GM18907 (cell line): ENCODE results near the gene FBXO24.

Experiments
- ATAC-seq: cut with Tn5 transposase; IDR thresholded peaks from one replicate; pipeline ENCODE4 v1.9.1; 2021; ENCODE audit warnings: mild to moderate bottlenecking, moderate library complexity; ENCODE audit not compliant: unreplicated experiment

The FBXO24 gene

GRCh38 chr7:100614308-100614861 is 28.3 kb downstream of the FBXO24 start:
- ATAC-seq: no peak

GRCh38 chr7:100620239-100620638 is 34.1 kb downstream of the FBXO24 start:
- no peak for ATAC-seq

DNA sequence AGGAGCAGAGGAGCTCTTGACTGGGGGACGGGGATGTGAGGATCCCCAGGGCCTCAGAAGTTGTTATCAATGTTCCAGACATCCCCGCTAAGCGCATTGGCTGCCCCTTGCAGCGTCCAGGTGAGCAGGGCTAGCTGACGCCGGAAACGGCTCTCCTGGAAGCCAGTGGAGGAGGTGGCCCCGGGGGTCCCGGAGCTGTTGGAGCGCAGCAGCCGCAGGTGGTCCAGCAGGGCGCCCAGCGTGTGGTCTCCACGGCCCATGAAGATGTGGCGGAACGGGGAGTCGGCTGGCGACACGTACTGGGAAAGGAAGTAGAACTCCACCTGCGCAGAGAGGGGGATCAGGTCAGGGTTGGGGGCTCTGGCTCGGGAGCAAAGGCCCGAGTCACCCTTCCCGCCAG is 34.7 kb downstream of the FBXO24 start:
- ATAC-seq: no peak

DNA sequence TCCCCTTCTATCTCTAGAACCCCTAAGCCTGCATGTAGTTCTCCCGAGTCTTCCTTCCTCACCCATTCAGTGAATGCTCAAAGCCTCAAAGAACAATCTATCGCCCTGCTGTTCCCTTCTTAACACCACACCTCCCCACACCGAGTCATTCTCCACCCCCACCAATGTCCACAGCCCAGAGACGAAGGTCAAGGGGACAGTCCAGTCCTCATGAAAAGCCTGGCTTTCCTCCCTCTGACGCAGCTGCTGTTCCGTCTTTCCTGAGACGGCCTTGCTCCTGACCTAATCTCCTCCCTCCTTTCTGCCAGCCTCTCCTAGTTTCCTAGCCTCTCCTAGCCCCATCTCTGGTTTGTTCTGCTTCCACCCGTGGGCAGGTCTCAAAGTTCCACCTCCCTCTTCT is 35.4 kb downstream of the FBXO24 start:
- ATAC-seq: no peak

GRCh38 chr7:100623951-100624824 is 38.1 kb downstream of the FBXO24 start:
- no peak for ATAC-seq

DNA sequence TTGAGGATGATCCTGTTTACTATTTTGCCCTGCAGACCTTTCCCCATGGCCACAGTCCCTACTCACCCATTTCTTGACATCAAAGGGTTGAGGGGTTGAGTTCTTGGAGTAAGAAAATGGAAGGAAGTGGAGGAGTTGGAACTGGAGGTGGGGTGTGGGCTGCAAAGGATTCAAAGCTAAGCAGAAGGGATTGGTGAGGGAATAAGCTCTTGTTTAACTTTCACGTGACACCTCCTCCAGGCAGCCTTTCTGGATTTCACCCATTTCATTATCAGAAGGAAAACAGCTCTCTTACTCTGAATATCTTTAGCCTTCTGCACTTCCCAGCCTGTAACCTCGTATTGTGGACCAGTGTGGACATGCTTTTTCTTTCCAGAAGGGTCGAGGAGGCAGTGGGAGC is 39.9 kb downstream of the FBXO24 start:
- ATAC-seq: no peak

- ATAC-seq: peak; percentile 87
These were observed 40.6 kb downstream of the FBXO24 start for GRCh38 chr7:100626530-100627237.

- no peak for ATAC-seq
These were observed 41.1 kb downstream of the FBXO24 start for GRCh38 chr7:100627238-100627549.

DNA sequence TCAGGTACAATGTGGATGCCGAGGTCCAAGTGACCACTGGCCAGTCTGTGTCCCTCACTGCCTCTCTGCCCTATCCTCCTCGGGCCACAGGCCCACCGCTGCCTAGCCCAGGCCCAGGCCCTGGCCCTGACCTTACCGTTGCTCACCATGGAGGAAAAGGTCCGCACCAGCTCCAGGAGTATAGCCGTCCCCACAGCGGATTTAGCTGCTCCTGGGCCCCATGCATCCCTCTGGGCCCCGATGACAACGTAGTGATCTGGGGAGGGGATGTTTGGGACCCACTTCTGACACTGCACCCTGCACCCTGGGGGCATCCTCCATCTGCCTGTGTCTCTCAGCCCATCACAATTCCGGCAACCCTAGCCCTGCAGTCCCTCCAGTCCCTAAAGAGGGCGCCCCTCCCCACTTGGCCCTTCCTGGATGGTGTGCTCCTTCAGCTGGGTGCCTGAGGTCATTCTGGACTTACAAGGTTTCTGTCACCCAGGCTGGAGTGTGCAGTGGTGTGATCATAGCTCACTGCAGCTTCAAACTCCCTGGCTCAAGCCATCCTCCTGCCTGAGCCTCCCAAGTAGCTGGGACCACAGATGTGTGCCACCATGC is 43.1 kb downstream of the FBXO24 start:
- ATAC-seq: no peak

DNA sequence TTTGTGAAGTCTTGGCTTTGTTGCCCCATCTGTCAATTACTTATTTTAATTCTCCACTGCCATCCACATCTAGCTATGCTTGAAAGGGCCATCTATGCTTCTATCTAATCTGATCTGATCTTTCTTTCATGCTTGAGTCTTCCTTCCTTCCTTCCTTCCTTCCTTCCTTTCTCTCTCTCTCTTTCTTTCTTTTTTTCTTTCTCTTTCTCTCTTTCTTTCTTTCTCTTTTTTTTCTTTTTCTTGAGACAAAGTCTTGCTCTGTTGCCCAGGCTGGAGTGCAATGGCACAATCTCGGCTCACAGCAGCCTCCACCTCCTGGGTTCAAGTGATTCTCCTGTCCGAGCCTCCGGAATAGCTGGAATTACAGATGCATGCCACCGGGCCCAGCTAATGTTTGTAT is 43.9 kb downstream of the FBXO24 start:
- no peak for ATAC-seq

GRCh38 chr7:100632951-100633717 is 47.0 kb downstream of the FBXO24 start:
- no peak for ATAC-seq

DNA sequence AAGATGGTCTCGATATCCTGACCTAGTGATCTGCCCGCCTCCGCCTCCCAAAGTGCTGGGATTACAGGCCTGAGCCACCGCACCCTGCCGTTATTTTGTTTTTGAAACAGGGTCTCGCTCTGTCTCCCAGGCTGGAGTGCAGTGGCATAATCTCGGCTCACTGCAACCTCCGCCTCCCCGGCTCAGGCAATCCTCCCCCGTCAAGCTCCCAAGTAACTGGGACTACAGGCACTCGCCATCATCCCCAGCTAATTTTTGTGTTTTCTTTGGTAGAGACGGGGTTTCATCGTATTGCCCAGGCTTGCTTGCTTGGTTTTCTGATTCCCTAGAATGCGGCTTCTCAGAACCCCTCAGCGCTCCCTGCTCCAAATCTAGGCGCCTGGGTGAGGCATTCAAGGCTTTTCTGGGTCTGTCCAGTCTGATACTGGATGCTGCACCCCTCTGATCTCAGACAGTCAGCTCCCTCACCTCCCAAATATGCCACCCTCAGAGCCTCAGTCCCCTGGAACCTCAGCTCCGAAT is 53.9 kb downstream of the FBXO24 start:
- no peak for ATAC-seq

DNA sequence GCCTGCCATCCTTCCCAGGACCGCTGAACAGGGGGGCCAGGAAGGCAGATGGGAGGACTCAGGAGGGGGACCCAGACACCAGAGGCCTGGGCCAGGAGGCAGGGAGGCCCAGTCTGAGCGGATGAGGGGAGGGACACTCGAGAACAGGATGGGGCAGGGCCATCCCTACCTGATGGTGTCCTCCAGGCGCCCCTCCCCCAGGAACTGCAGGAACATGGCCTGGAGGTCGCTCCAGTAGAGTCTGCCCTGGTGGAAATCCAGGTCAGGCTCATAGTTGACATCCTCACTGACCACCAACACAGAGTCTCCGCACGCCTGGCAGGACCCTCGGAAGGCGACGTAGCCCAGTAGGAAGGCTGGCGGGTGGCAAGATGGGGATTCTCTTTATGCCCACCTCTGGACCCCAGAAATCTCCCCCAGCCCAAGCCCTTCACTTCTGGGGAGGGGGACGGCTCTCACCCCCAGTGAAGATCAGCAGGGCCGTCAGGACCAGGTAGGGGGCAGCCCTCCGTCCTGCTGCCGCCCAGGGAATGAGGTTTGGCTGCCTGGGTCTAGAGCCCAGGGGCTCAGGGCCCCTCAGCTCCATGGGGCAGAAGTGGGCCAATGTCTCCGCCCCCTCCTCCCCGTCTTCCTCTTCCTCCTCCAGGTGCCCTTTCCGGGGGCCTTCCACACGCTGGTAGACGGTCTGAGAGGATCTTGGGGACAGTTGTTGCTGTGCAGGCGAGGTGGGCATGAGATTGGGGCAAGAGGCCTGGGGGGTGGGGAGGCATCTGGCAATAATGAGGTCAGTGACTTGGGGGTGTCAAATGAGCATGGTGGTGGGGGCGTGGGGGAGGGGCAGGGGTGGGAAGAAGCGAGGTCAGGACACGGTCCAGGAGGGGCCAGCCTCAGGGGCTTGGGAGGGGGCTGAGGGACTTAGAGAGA is 54.7 kb downstream of the FBXO24 start:
- no peak for ATAC-seq

- no peak for ATAC-seq
These were observed 55.3 kb downstream of the FBXO24 start, which contains the start of gene TFR2 for GRCh38 chr7:100641463-100641859. TFR2 (minus strand) TSS chr7:100641552; CDS start chr7:100641509, 43 bp downstream.

DNA sequence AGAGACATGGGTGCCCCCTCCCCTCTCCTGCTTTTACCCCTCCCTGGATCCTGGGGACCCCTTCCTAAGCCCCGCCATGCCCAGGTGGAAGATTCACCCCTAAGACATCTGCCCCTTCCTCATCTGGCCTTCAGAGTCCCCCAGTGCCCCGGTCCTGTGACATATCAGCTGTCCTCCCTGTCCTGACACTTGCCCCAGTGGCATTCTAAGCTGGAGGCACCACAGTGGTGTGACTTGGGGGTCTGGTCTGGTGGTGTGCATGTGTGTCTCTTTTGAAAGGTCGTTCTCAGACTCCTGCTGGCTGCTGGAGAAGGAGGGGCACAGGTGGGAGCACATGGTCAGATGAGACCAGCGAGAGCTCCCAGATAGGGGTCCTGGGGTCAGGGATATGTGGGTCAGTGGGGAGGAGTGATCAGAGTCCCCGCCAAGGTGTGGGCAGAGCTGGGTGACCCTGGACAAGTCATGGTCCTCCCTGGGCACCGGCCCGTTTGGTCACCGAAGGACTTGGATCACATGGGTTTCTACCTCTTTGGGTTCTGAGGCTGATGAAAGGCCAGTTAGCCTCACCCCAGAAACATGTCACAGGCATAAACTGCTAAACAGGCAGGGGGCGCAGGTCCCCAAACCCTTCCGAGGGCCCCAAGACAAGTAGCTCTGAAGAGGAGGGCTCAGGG is 55.9 kb downstream of the FBXO24 start:
- ATAC-seq: no peak

DNA sequence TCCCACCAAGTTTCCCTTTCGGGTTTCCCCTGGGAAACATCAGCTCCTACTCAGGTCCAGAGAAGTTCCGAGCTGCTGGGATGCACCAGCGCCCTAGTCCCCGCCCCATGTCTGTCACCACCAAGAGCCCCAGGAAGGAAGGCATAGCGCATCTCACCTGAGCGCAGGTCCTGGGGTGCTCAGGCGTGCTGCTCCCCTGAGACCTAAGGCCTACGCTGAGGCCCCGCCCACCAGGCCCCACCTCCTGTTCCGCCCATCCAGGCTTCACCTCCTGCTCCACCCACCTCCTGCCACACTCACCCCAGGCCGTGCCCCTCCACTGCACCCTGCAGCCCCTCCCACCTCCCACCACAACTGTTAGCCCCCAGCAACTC is 56.4 kb downstream of the FBXO24 start:
- ATAC-seq: no peak

- ATAC-seq: no peak
These were observed 63.9 kb downstream of the FBXO24 start for GRCh38 chr7:100649826-100650565.
